HG02840 (cell line): ENCODE measurements around the gene PATJ.

Experiments used
- ATAC-seq: cut with Tn5 transposase; IDR thresholded peaks from one replicate; pipeline ENCODE4 v1.9.1; 2021; ENCODE audit warnings: mild to moderate bottlenecking, moderate library complexity, moderate number of reproducible peaks; ENCODE audit not compliant: unreplicated experiment, low FRiP score

The PATJ gene

GRCh38 chr1:62037274-62037673 lies 295.0 kb downstream of the PATJ start:
- ATAC-seq = no peak

DNA sequence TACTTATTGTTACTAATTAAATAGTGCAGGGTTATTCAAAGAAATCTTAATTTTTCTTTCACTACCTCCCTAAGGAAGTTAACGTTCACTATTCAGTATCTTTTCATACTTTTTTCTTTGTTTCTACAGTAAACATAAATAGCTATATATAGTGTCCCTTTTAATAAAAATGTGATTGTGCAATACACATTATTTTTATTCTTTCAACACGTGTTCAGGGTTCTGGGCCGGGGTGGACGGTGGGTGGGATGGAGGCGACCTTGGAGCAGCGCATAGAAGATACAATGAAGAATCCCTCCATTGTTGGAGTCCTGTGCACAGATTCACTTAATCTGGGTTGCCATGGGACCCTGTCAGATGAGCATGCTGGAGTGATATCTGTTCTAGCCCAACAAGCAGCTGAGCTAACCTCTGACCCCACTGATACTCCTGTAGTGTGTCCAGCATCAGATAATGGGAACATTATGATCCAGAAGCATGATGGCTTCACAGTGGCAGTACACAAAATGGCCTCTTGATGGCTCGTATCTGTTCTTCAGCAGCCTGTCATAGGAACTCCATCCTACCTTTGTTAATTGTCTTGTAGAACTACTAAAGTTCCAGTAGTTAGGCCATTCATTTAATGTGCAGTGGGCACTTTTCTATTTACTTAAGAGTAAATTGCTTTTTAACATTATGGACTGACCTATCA lies 296.5 kb downstream of the PATJ start:
- no peak for ATAC-seq

DNA sequence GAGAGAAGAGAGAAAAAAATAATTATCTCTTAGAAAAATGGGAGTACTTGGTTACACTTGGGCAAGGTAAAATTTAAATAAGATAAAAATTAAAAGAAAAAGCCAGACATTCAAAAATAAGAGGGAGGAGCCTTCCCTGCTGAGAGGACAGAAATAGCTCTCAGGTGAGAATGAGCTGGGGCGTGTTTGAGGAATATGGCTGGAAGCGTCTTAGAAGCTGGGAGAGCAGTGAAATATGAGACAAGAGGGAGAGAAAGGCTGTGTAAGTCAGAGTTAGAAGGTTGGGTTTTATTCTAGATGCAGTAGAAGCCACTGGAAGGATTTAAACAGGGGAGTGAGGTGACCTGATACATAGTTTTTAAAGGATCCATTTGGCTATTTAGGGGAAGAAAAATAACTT lies 298.2 kb downstream of the PATJ start:
- ATAC-seq = no peak

GRCh38 chr1:62040973-62041372 lies 298.7 kb downstream of the PATJ start:
- no peak for ATAC-seq

DNA sequence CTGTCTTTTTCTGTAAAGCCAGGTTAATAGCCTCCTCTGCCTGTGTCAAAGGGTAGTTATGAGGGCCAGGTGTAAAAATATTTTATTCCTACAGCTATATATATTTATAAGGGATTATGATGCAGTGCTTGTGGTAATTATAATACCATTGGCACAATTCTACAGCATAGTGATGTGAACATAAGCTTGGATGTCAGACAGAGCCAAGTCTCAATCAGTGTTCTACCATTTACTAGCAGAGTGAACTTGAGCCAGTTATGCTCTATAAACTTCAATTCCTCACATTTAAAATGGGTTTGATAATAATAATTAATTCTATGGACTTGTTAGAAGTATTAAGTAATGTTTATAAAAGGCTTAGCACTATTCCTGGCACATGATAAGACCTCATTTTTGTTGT lies 300.9 kb downstream of the PATJ start:
- no peak for ATAC-seq

DNA sequence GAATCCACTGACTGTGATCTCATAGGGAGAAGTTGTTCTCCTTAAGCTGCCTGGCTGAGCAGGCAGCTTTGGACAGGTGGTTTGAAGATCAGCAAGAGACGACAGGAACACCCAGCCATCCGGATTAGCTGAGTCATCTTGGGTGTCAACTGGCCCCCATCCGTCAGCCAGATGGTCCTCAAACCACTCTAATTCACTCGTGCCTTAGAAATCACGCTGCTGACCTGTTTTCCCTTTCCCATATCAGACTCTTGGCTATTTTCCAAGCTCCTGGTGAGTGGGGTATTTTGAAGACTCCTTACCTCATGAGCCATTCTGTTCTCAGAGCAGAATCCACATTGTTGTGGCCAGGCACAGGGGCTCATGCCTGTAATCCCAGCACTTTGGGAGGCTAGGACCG lies 303.3 kb downstream of the PATJ start:
- ATAC-seq = no peak

- ATAC-seq = no peak
These were observed 304.6 kb downstream of the PATJ start for GRCh38 chr1:62046927-62047326.

DNA sequence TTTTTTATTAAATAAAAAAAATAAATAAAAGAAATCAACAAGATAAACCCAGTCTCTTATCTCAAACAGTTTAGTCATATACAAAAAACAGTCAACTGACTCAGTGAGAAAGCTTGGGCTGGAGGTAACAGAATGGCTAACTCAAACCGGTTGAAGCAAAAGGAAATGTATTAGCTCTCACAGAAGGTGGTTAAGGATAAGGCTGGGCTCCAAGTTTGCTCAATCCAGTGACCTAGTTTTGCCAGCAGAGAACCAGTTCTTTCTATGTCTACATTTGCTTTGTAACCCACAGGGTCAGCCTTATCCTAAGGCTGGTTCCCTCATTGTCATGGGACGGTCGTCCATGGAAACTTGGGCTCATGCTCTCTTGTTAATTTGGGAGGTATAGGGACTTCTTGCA lies 307.9 kb downstream of the PATJ start:
- no peak for ATAC-seq

DNA sequence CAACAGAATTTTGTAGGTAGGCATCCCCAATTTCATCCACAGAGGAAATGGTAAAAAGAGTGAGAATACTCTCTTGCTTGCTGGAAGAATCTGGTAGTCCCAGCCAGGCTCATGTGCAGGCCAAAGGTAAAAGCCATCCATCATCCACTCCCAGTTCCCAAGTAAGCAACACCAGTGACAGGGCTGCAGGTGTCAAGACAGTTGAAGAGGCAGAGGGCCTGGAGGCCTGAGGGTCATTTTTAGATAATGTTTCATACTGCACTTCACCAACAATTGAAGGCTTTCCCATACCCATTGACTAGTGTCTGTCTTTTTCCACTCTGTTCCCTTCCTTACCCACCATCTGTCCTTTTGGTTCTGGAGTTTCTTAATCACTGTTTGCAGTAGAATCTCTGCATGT lies 310.7 kb downstream of the PATJ start:
- no peak for ATAC-seq

GRCh38 chr1:62054188-62054587 lies 311.9 kb downstream of the PATJ start:
- ATAC-seq = no peak

DNA sequence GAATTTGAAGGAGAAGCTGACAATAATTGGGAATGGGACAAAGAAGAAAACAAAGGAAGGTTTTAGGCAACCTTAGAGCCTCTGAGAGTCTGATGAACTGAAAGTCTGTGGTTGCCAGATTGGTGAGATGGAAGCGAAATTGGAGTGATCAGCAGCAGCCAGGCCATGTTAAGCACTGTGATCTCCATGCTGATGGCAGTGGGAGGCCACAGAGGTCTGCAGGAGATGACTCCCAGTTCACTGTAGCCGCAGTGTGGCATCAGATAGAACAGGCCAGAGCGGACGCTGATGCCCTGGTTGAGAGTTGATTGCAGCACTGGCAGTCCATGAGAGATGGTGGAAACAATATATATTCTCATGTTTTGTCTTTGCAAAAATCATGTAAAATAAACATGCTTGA lies 314.9 kb downstream of the PATJ start:
- no peak for ATAC-seq

DNA sequence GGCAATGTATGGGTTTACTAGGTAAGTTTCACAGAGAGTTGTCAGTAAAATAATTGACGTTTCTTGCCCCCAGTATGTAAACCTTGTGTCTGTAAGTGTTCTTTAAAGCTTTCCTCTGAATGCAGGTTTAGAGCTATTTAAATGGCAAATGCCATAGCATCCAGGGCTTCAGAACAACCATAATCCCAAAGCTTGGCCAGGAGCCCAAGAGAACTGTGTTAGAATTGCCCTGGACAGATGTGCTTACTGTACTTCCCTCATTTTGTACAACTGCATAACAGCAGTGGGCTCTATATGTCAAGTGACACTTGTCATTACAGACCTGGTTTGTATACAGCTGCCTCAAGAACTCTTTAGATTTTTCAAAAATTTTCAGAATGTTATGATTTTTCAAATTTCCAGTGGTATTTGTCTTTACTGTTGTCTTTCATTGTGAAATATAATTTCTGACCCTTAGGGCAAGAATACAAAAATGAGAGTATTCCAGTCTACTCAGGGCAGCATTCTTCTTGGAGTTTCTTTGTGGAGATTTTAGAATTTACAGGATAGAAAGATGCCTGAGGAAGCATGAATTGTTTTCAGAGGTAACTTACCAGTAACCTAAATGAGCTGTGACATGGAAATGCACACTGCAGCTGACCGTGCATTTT lies 315.5 kb downstream of the PATJ start:
- ATAC-seq = no peak

- ATAC-seq = no peak
These were observed 316.7 kb downstream of the PATJ start for GRCh38 chr1:62058956-62059355.

DNA sequence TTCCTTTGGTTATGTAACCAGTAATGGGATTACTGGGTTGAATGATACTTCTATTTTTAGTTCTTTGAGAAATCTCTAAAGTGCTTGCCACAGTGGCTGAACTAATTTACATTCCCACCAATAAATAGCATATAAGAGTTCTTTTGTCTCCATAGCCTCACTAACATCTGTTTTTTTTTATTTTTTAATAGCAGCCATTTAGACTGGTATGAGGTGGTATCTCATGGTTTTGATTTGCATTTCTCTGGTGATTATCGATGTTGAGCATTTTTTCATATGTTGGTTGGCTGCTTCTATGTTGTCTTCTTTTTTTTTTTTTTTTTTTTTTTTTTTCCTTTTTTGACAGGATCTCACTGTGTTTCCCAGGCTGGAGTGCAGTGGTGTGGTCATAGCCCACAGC lies 319.8 kb downstream of the PATJ start:
- ATAC-seq = no peak

GRCh38 chr1:62064829-62065407 lies 322.6 kb downstream of the PATJ start:
- no peak for ATAC-seq

DNA sequence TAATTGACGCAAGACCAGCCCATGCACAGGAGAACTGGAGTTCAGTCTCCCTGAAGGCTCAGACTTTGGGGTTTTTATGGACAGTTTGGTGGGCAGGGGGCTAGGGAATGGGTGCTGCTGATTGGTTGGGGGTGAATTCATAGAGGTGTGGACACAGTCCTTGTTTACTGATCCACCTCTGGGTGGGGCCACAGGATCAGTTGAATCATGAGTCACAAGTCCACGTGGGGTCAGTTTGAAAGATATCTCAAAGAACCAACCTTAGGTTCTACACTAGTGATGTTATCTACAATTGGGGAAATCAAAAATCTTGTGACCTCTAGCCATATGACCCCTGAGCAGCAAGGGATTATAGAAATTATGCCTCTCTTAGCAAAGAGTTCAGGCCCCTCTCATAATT lies 324.4 kb downstream of the PATJ start:
- ATAC-seq = no peak

GRCh38 chr1:62068416-62068843 lies 326.1 kb downstream of the PATJ start:
- ATAC-seq = no peak

DNA sequence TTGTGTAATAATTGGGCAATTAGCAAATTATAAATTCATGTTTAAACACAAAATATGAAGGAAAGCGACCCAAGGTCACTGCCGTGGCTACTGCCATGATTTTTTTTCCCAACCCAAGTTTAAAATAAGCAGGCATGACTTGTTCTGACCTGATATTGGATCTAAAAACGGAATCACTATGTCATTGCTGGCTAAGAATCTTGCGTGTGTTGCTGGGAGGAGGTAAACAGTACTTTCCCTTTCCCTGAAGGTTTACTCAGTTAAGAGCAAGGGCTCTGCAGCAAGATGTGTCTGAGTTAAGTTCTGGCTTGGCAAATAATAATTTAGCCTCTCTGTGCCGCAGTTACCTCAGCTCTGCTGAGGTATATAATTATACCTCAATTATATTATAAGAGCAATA lies 326.7 kb downstream of the PATJ start:
- no peak for ATAC-seq

DNA sequence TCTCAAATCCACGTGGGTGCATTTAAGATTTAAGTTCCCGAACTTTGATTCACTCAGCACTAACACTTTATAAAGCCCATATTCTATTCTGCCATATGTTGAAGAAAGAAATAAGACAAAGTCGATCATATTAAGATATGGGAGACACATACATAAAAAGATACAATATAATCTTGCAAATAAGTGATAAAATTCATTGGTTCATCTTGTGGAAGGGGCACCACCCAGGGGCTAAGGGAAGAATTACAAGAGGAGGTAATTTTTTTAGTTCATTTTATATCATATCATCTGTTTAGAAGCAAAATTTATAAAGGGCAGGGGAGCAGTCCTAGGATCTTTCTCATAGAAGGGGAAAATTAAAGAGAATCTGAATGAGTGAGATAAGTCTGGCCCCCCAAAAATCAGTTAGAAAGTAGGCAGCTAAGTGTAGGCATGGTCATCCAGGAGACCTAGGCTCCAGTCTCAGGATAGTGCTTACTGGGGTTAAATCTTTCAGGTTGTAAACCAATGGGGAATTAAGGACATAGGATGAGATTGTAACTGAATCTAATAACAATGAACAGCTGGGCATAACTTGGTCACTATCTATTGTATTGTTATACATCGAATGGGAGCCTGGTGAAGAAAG lies 328.2 kb downstream of the PATJ start:
- ATAC-seq = no peak

- ATAC-seq = no peak
These were observed 329.4 kb downstream of the PATJ start for GRCh38 chr1:62071695-62072094.

DNA sequence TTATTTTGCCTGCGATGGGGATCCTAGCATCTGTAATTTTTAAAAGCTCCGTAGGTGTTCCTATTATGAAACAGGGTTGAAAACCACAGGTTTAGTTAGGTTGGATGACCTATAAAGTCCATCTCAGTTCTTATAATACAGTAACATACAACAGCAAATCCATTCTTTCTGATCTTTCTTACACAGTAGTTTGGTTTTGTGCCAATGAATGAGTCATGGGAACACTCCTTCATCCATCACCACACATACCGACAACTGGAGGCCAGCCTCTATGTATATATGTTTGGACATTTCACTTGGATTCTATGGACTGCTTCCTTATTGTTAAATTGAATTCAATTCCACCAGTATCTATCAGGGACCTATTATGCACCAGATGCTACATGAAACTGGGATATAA lies 334.0 kb downstream of the PATJ start:
- no peak for ATAC-seq

DNA sequence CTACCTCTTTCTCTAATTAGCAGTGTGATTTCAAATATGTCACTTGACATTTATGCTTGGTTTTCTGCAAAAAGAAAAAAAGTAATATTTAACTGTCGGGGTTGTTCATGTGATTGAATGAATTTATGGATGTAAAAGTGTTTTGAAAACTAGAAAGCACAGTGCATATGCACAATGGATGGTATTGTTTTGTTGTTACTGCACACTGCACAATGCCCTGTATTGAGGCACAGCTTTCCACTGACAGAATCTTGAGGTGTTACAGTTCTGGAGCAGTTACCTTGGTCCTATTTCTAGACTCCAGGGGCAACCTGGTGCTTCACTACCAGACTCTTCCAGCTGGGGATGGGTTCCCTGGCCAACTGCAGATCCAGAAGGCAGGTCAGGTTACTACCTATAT lies 335.5 kb downstream of the PATJ start:
- ATAC-seq = no peak
